Spinal cord (tissue), 10 donors: ENCODE data around the gene HOXC12. TPM values are rescaled to one million over a fixed set of nuclear protein-coding genes. Genes with fewer than 3 reads are reported as not detected.
A peak's percentile ranks its signal among the peaks of the same experiment; 100 is the strongest.

ENCODE experiments used
- DNase-seq, 6 donors: peaks; one replicate each; pipeline versions ENCODE4 v3.0.0 to v3.0.0-alpha.2; 2013 to 2015; ENCODE audit warnings: low spot score in 6 of 6, low read depth in 4 of 6
- H3K27ac ChIP-seq: one replicate; pipeline ENCODE4 v1.5.1; 2013; ENCODE audit warnings: low read depth, low read length, control low read depth
- H3K27me3 ChIP-seq: one replicate; pipeline ENCODE4 v1.6.1; 2013; ENCODE audit warnings: low read length; ENCODE audit not compliant: control insufficient read depth, insufficient read depth
- H3K36me3 ChIP-seq: one replicate; pipeline ENCODE4 v1.6.1; 2013; ENCODE audit warnings: low read length; ENCODE audit not compliant: control insufficient read depth, insufficient read depth
- H3K4me1 ChIP-seq: one replicate; pipeline ENCODE4 v1.6.1; 2013; ENCODE audit warnings: low read length; ENCODE audit not compliant: control insufficient read depth, insufficient read depth
- H3K4me3 ChIP-seq: one replicate; pipeline ENCODE4 v1.5.1; 2013; ENCODE audit warnings: low read depth, low read length, control low read depth
- H3K9me3 ChIP-seq: one replicate; pipeline ENCODE4 v1.6.1; 2013; ENCODE audit warnings: low read length; ENCODE audit not compliant: control insufficient read depth, insufficient read depth
- WGBS: methylation state at CpG from one replicate; pipeline ENCODE4 v1.1.5; 2013; ENCODE audit warnings: missing lambda C conversion rate; ENCODE audit not compliant: insufficient coverage; 5-methylcytosine and 5-hydroxymethylcytosine counted together
- long read RNA-seq, 4 donors: transcript quantifications; one replicate each; lab custom pipeline, GENCODE V29; 2026
- polyA plus RNA-seq, 2 donors: library from polyadenylated mRNA; unstranded; fragments of 120-200 nt; gene quantifications; one replicate each; pipeline ENCODE4 v1.2.1, GENCODE V29; 2013; ENCODE audit not compliant: insufficient read length in 2 of 2
- total RNA-seq, 2 donors: library from RNA; depleted of rRNA in 1 of 2; stranded (reverse); fragments of 120-200 nt in 1 of 2; fragments of >200 nt in 1 of 2; gene quantifications; one replicate each; pipeline versions ENCODE4 v1.2.3 to v1.2.4, GENCODE V29; 2013 to 2014
- donor health status: healthy.

Gene HOXC12, protein sequence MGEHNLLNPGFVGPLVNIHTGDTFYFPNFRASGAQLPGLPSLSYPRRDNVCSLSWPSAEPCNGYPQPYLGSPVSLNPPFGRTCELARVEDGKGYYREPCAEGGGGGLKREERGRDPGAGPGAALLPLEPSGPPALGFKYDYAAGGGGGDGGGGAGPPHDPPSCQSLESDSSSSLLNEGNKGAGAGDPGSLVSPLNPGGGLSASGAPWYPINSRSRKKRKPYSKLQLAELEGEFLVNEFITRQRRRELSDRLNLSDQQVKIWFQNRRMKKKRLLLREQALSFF
- total RNA-seq (1 to 10 TPM in 1 of 2 donors, not detected in 1; 2.3 TPM), polyA plus RNA-seq (not detected)
- long read RNA-seq, donor 1: 0 reads
- long read RNA-seq, donor 2: 0 reads
- long read RNA-seq, donor 3: 0 reads
- long read RNA-seq, donor 4: 0 reads

DNA sequence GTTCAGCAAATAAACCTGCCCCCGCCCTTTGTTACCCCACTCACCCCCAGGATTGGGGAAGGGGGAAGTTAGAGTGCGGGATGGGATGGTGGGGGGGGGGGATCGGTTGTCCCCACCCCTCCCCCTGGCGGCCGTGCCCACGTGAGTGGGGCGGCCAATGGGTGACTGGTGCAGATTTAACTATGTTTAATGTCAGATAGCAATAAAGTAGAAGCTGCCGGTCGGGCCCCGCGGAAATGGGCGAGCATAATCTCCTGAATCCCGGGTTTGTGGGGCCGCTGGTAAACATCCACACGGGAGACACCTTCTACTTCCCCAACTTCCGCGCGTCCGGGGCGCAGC is at the start of gene HOXC12:
Gene HOXC12 (plus strand): TSS at position 210 of the 342 bp plus-strand sequence. CDS start 27 bp downstream, at position 237.
- Histone ChIP-seq H3K27me3 (peaks cover 99% of the 10 kb centered on the region), H3K27ac (no peak within 1 kb of the TSS), H3K4me1 (peaks cover 35% of the 10 kb centered on the region), H3K36me3 (no peaks in the 10 kb centered on the region), H3K9me3 (no peaks in the 10 kb centered on the region), H3K4me3 (no peak within 1 kb of the TSS)
- 3% methylated on average over 9 of the region's 20 CpGs for WGBS
- DNase-seq: no peak

DNA sequence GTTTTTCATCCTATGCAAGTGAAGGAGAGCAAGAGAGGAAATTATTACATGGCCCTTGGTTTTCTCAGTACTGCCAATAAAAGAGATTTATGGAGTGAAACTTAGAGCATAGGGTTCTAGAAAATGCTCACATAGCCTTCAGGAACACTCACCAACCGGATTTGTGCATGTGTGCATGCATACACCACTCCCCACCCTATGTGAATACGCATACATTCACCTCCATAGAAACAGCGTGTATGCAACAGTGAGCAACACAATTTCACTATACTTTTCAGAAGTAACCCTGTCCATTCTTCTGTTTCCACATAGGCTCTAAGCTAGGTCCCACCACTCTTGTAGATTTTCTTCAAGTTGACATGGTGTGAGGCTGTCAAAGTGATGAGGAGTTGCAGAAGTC is 47.6 kb upstream of the HOXC12 start:
- Histone ChIP-seq H3K4me1 (no peaks in the 10 kb centered on the region), H3K9me3 (no peaks in the 10 kb centered on the region), H3K27me3 (peaks cover 33% of the 10 kb centered on the region), H3K36me3 (no peaks in the 10 kb centered on the region), H3K27ac (no peak overlapping the region), H3K4me3 (no peak overlapping the region)
- DNase-seq: no peak
- WGBS: 83% methylated on average over 3 of the region's 3 CpGs

DNA sequence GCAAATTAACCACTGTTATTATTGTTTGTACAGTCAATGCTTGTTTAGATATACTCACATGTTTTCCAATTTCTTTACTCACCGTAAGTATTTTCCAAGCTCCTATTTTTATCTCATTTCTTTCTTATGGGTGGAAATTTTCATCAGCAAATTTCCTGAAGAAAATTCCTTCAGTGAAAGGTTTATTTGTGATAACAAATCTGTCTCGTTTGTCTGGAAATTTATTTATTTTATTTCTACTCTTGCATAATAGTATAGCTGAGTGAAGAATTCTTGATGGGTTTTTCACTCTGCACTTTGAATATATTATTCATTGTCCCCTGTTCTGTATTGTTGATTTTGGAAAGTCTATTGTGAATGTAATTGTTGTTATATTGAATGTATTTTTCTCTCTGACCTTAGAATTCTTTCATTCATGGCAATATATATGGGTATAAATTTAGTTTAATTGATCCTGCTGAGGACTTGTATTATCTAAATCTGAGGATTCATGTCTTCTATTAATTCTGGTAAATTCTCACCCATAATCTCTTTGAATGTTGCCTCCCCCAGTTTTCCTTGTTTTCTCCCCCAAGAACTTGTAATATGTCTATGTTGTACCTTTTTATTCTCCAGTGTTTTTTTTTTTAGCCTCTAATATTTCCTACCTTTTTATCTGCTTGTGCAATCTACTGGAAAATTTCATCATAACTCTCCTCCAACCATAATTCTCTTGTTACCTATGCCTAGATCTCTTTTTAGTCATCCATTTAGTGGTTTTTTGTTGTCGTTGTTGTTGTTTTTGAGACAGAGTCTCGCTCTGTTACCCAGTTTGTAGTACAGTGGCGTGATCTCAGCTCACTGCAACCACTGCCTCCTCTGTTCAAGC is 37.7 kb upstream of the HOXC12 start:
- no peak for DNase-seq
- Histone ChIP-seq H3K4me1 (no peaks in the 10 kb centered on the region), H3K27ac (no peak overlapping the region), H3K27me3 (peaks cover 62% of the 10 kb centered on the region), H3K9me3 (no peaks in the 10 kb centered on the region), H3K4me3 (no peak overlapping the region), H3K36me3 (no peaks in the 10 kb centered on the region)
- WGBS: no CpG with 5 or more reads among the region's 5 CpGs

DNA sequence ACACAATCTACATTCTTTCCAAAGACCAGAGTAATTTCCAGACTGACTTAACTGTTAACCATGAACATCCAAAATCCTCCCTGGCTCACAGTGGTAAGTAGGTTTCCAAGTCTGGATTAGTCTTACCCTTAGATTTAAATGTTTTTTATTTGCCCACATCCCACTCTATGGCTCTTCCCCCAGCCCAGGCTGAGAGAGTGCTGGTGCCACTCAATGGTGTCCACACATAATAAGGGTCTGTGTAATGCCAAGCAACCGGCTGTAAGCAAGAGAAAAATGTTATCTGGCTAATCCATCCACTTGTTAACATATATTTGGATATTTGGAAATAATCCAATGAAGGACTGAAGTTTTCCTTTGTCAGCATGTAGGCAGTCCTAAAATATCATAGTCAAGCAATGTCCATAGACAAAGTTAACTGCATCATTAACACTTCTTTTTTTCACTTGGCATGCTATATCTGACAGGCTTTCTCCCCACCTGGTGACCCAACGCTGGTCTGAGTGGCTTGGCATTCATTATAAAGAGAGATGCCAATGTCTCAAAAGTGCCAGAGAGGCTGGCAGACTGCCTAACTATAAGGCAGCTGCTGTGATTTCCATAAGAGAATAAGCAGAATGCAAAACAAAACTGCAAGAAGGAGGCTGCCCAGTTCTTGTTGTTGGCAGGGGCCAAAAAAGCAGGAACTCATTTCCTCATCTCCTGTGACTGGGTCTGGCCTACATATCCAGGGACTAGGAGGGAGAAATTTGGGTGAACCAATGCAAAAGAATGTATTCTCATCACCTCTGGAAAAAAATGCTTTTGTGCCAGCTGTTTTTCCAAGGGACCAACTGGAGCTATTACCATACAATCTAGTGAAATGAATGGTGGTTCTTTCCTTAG is 29.9 kb upstream of the HOXC12 start:
- Histone ChIP-seq H3K36me3 (no peaks in the 10 kb centered on the region), H3K4me1 (peaks cover 10% of the 10 kb centered on the region), H3K9me3 (no peaks in the 10 kb centered on the region), H3K27me3 (peaks cover 97% of the 10 kb centered on the region), H3K4me3 (no peak overlapping the region), H3K27ac (no peak overlapping the region)
- DNase-seq: peak in 1 of 6 donors; percentile 70
- 50% methylated on average over 1 of the region's 2 CpGs for WGBS

DNA sequence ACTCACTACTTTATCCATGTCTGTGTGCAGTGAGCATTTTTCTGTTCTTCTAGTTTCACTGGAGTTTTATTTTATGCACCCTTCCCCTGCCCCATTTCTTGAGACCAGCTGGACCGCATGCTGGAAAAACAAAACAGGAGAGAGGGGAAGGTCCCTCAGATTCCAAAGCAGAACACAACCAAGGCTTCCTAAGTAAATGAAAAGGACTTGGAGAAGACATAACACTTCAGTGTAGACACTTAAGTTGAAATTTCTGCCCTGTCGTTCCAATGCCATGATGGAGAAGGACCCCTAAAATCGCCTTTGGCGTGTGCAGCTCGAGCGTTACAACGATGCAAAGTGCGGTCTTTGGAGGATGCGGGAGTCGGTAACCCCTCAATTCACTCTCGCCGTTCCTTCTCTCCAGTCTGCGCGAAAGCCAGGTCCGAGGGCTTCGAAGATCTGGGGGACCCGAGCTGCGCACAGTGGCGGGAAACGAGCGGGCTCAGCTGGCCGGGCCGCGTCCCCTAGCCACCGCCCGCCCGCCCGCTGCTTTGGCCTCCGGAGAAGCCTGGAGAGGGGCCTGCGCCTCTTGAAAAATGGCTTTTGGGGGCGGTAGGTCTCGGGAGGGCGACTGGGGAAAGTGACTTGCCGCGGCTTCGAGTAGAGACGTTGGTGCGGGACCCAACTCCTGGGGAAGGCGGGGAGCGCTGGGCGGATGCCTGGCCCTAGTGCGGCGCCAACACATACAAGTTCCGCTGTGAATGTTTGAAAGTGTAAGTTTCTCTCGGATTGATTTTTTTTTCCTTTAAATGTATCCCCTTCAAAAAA is 27.3 kb upstream of the HOXC12 start:
- Histone ChIP-seq H3K4me1 (peaks cover 14% of the 10 kb centered on the region), H3K27ac (no peak overlapping the region), H3K36me3 (no peaks in the 10 kb centered on the region), H3K4me3 (no peak overlapping the region), H3K27me3 (peaks cover 100% of the 10 kb centered on the region), H3K9me3 (no peaks in the 10 kb centered on the region)
- DNase-seq: no peak
- WGBS: 4% methylated on average over 36 of the region's 45 CpGs

DNA sequence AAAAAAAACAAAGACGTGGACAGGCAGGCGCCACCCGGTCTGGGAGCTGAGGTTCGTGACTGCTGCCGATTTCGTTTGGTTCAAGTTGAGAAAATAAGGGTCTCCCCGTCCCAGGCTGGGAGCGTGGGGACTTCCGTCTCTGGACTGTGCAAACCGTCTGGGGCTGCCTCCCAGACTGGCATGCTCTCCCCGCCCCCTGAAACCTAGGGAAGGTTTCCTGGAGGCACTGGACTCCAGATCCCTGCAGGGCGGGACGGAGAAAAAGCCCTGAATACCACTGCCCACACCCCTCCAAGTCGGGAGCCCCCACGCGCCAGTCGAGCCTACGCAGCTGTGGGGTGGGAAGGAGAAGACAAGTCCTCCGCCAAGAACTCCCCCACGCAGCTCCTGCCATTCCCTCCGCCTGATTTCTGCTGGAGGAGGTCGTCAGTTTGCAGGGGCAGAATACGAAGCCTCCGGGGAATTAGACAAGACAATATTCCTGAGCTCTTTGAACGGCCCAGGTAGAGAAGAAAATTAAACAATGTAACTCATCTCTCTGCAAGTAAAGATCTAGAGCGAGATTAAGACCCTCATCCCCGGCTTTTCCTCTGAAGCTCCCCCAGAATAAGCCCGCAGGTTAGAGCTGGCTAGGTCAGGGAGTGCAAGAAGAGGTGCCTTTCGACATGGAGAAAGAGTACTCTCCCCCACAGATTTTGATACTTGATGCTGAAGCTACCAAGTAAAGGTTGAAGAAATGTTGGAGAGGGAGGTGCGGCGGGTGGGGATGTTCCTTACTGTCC is 26.5 kb upstream of the HOXC12 start:
- DNase-seq: no peak
- Histone ChIP-seq H3K4me1 (peaks cover 14% of the 10 kb centered on the region), H3K9me3 (no peaks in the 10 kb centered on the region), H3K36me3 (no peaks in the 10 kb centered on the region), H3K27me3 (peaks cover 100% of the 10 kb centered on the region), H3K27ac (no peak overlapping the region), H3K4me3 (no peak overlapping the region)
- 2% methylated on average over 11 of the region's 31 CpGs for WGBS

DNA sequence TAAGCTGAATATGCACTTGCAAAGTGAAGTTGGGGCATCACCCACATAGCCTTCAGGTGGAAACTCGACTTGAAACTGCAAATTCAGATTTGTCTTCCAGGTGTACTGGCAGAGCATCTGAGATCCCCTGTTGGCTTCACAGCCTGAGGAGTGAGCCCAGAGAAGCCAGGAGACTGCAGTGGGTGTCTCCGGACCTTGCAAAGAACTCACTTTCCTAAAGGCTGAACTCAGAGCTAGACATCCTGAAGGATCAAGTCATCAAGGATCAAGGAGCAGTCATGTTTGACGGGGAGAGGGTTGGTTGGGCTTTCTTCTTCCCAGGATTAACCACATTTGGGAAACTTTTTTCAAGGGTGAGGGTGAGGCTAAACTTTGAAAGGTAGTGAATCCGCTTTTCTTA is 25.2 kb upstream of the HOXC12 start:
- no peak for DNase-seq

DNA sequence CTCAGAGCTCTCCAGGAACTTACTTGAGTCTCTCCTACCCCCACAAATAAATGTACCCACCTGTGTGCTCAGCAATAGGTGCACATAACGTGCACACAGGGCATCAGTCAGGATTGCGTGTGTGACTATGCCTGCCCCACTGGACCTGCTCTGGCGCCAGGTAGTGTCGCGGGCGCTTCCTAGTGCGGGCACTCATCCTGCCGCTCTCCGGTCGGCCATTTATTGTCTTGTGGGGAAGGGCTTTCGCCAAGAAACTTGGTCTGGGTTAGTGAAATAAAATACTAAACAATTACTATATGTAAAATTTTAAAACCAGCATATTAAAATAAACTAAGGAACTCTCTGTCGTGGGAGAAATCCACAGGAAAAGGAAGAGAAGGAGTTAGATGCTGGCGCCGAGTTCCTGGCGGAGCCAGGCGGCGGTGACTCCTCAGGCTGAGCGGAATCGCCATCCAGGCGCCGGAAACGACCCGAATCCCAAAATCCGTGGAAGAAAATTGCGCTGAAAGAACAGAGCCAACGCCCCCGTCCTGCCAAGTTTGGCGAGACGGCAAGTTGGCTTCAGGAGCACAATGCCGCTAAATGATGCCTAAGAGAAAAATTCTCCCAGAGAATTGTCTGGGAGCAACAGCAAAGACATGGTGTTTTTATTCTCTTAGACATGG is 24.0 kb upstream of the HOXC12 start:
- H3K27me3 ChIP-seq: peaks cover 100% of the 10 kb centered on the region
- H3K4me3 ChIP-seq: no peak overlapping the region
- H3K27ac ChIP-seq: no peak overlapping the region
- WGBS: 3% methylated on average over 20 of the region's 30 CpGs
- H3K4me1 ChIP-seq: peaks cover 20% of the 10 kb centered on the region
- no peaks in the 10 kb centered on the region for H3K9me3 ChIP-seq
- no peak for DNase-seq
- H3K36me3 ChIP-seq: no peaks in the 10 kb centered on the region

More for the DNA sequence above, 25.2 kb upstream of the HOXC12 start:
- 8% methylated on average over 3 of the region's 4 CpGs for WGBS
- H3K4me3 ChIP-seq: no peak overlapping the region
- H3K27me3 ChIP-seq: peaks cover 100% of the 10 kb centered on the region
- no peak overlapping the region for H3K27ac ChIP-seq
- H3K4me1 ChIP-seq: peaks cover 14% of the 10 kb centered on the region
- no peaks in the 10 kb centered on the region for H3K36me3 ChIP-seq
- no peaks in the 10 kb centered on the region for H3K9me3 ChIP-seq
